SK-N-MC (cell line): Measurements from ENCODE around the gene RMDN2.
A peak's percentile ranks its signal among the peaks of the same experiment; 100 is the strongest.

Experiments
- DNase-seq: peaks from one replicate; pipeline ENCODE4 v3.0.0-alpha.2; 2011; ENCODE audit warnings: low read depth, low spot score
- H3K27ac ChIP-seq: fragments of 200-600 bp; sonication (generic); 2 replicates; pipeline ENCODE4 v1.5.1; 2016; ENCODE audit warnings: mixed run types
- H3K36me3 ChIP-seq: fragments of 200-600 bp; sonication (generic); 2 replicates; pipeline ENCODE4 v1.6.1; 2017; ENCODE audit warnings: antibody characterized with exemption, low read length, mixed read lengths; ENCODE audit not compliant: insufficient read depth
- H3K4me3 ChIP-seq: fragments of 200-600 bp; sonication (generic); 2 replicates; pipeline ENCODE4 v1.5.1; 2016
- H3K9ac ChIP-seq: fragments of 200-600 bp; sonication (generic); 2 replicates; pipeline ENCODE4 v1.8.0; 2017; ENCODE audit warnings: mixed run types, mixed read lengths; ENCODE audit not compliant: insufficient read length
- H3K9me3 ChIP-seq: fragments of 200-600 bp; sonication (generic); 2 replicates; pipeline ENCODE4 v1.6.1; 2017; ENCODE audit warnings: low read depth, mild to moderate bottlenecking, antibody characterized with exemption, low read length, moderate library complexity, mixed read lengths
- EZH2 ChIP-seq: fragments of 200-600 bp; sonication (generic); IDR thresholded peaks from one replicate; pipeline ENCODE4 v1.6.1; 2017; ENCODE audit warnings: antibody characterized with exemption
- FOXP2 ChIP-seq: optimal IDR thresholded peaks from 2 replicates; pipeline ENCODE3; 2011; ENCODE audit warnings: mild to moderate bottlenecking, moderate library complexity; ENCODE audit not compliant: insufficient read depth; ENCODE audit errors: extremely low read length, control extremely low read depth
- POLR2AphosphoS5 ChIP-seq: IDR thresholded peaks from 2 replicates; pipeline ENCODE4 v1.6.1; 2012; ENCODE audit warnings: mild to moderate bottlenecking, low read depth, low read length, borderline replicate concordance

Gene RMDN2

GRCh38 chr2:38032946-38033345 lies 107.9 kb downstream of the RMDN2 start:
- H3K4me3 ChIP-seq, result no peak overlapping the region
- H3K9ac ChIP-seq, result no peak overlapping the region
- TF ChIP-seq EZH2 (no peak), POLR2AphosphoS5 (no peak), FOXP2 (no peak)
- no peak for DNase-seq
- no peaks in the 10 kb centered on the region for H3K9me3 ChIP-seq
- no peaks in the 10 kb centered on the region for H3K36me3 ChIP-seq
- no peak overlapping the region for H3K27ac ChIP-seq

GRCh38 chr2:38033646-38034045 lies 108.6 kb downstream of the RMDN2 start:
- no peak for DNase-seq
- H3K4me3 ChIP-seq, result no peak overlapping the region
- TF ChIP-seq EZH2 (no peak), FOXP2 (no peak), POLR2AphosphoS5 (no peak)
- no peak overlapping the region for H3K9ac ChIP-seq
- no peak overlapping the region for H3K27ac ChIP-seq
- H3K36me3 ChIP-seq, result no peaks in the 10 kb centered on the region
- no peaks in the 10 kb centered on the region for H3K9me3 ChIP-seq

GRCh38 chr2:38035968-38036367 lies 110.9 kb downstream of the RMDN2 start:
- H3K4me3 ChIP-seq, result no peak overlapping the region
- TF ChIP-seq POLR2AphosphoS5 (no peak), FOXP2 (no peak), EZH2 (no peak)
- no peaks in the 10 kb centered on the region for H3K36me3 ChIP-seq
- H3K9ac ChIP-seq, result no peak overlapping the region
- no peak overlapping the region for H3K27ac ChIP-seq
- no peaks in the 10 kb centered on the region; the same call in 1 of the 2 replicates for H3K9me3 ChIP-seq
- DNase-seq, result no peak

- no peaks in the 10 kb centered on the region; the same call in 1 of the 2 replicates for H3K9me3 ChIP-seq
- H3K4me3 ChIP-seq, result no peak overlapping the region
- H3K36me3 ChIP-seq, result no peaks in the 10 kb centered on the region
- no peak for DNase-seq
- no peak overlapping the region for H3K27ac ChIP-seq
- TF ChIP-seq POLR2AphosphoS5, result no peak
- TF ChIP-seq EZH2, result no peak
- TF ChIP-seq FOXP2, result no peak
- no peak overlapping the region for H3K9ac ChIP-seq
These were observed 112.2 kb downstream of the RMDN2 start for GRCh38 chr2:38037325-38037724.

- no peak overlapping the region for H3K27ac ChIP-seq
- TF ChIP-seq FOXP2, result no peak
- 0 out of 2 replicates have a peak, but pooled peaks have one; percentile 28 for TF ChIP-seq POLR2AphosphoS5
- no peaks in the 10 kb centered on the region; the same call in 1 of the 2 replicates for H3K9me3 ChIP-seq
- H3K9ac ChIP-seq, result no peak overlapping the region
- DNase-seq, result peak; percentile 22
- H3K4me3 ChIP-seq, result peak overlapping the region; percentile 42
- no peaks in the 10 kb centered on the region for H3K36me3 ChIP-seq
These were observed 112.9 kb downstream of the RMDN2 start for GRCh38 chr2:38037757-38038621.

GRCh38 chr2:38038682-38039081 lies 113.6 kb downstream of the RMDN2 start:
- Histone ChIP-seq H3K9me3 (no peaks in the 10 kb centered on the region; the same call in 1 of the 2 replicates), H3K36me3 (no peaks in the 10 kb centered on the region), H3K27ac (no peak overlapping the region), H3K9ac (no peak overlapping the region), H3K4me3 (no peak overlapping the region)
- TF ChIP-seq POLR2AphosphoS5 (no peak), FOXP2 (no peak), EZH2 (no peak)
- DNase-seq, result no peak

- Histone ChIP-seq H3K4me3 (no peak overlapping the region), H3K9ac (no peak overlapping the region), H3K9me3 (no peaks in the 10 kb centered on the region; the same call in 1 of the 2 replicates), H3K27ac (no peak overlapping the region), H3K36me3 (no peaks in the 10 kb centered on the region)
- no peak for TF ChIP-seq POLR2AphosphoS5
- no peak for TF ChIP-seq FOXP2
- no peak for TF ChIP-seq EZH2
- DNase-seq, result no peak
These were observed 114.2 kb downstream of the RMDN2 start for GRCh38 chr2:38039121-38039910.

- H3K27ac ChIP-seq, result no peak overlapping the region
- H3K36me3 ChIP-seq, result no peaks in the 10 kb centered on the region
- no peak overlapping the region for H3K4me3 ChIP-seq
- H3K9me3 ChIP-seq, result no peaks in the 10 kb centered on the region
- H3K9ac ChIP-seq, result no peak overlapping the region
- DNase-seq, result no peak
- TF ChIP-seq EZH2, result no peak
- no peak for TF ChIP-seq FOXP2
- no peak for TF ChIP-seq POLR2AphosphoS5
These were observed 120.7 kb downstream of the RMDN2 start for GRCh38 chr2:38045811-38046210.
